SK-N-SH (cell line): Measurements from ENCODE around the gene KCNJ9. TPM values are rescaled to one million over a fixed set of nuclear protein-coding genes. Genes with fewer than 3 reads are reported as not detected.

ENCODE experiments used
- CTCF ChIA-PET: fragments of 300-600, 350-600 bp; formaldehyde crosslinking; extraction: SDS; loops from one replicate; lab custom pipeline; 2021; lab: Yijun Ruan, JAX
- POLR2A ChIA-PET: fragments of 350-600 bp; sonication (Branson Sonifier 250); formaldehyde crosslinking; extraction: SDS; loops from one replicate; lab custom pipeline; 2020; ENCODE audit warnings: antibody characterized with exemption, inconsistent platforms; lab: Yijun Ruan, JAX
- DNase-seq: peaks from one replicate; pipeline ENCODE4 v3.0.0; 2012
- H2AFZ ChIP-seq: fragments of 200-600 bp; sonication (generic); 2 replicates; pipeline ENCODE4 v1.8.1; 2016; ENCODE audit warnings: antibody characterized with exemption, mild to moderate bottlenecking, low read depth
- H3F3A ChIP-seq: fragments of 200-600 bp; sonication (generic); replicated peaks from 2 replicates; pipeline ENCODE3; 2016; ENCODE audit warnings: antibody characterized with exemption, mild to moderate bottlenecking; ENCODE audit not compliant: insufficient read depth
- H3K27ac ChIP-seq, 2 experiments: fragments of 200-500 bp in 1 of 2; fragments of 200-600 bp in 1 of 2; sonication (Bioruptor generic) in 1 of 2; sonication (generic), shearing (Covaris generic) in 1 of 2; 2 replicates each; pipeline versions ENCODE4 v1.5.1 to v1.6.1; 2014 to 2016; ENCODE audit warnings: low read depth in 2 of 2, inconsistent platforms in 1 of 2, low read length in 1 of 2, mild to moderate bottlenecking in 1 of 2, mixed read lengths in 1 of 2
- H3K27me3 ChIP-seq: fragments of 200-600 bp; sonication (generic), shearing (Covaris generic); 2 replicates; pipeline ENCODE4 v1.6.1; 2016; ENCODE audit warnings: mixed run types; ENCODE audit not compliant: insufficient read depth
- H3K36me3 ChIP-seq, 2 experiments: fragments of 200-500 bp in 1 of 2; fragments of 200-600 bp in 1 of 2; sonication (Bioruptor generic) in 1 of 2; sonication (generic) in 1 of 2; replicated peaks in 1 of 2; 2 replicates each; pipeline versions ENCODE3 to v1.5.1; 2014 to 2016; ENCODE audit warnings: low read length in 1 of 2, mild to moderate bottlenecking in 1 of 2; ENCODE audit not compliant: insufficient read depth in 2 of 2, control insufficient read depth in 1 of 2
- H3K4me1 ChIP-seq, 2 experiments: fragments of 200-500 bp in 1 of 2; fragments of 200-600 bp in 1 of 2; sonication (Bioruptor generic) in 1 of 2; sonication (generic), shearing (Covaris generic) in 1 of 2; 2 replicates each; pipeline versions ENCODE4 v1.5.1 to v1.6.1; 2014 to 2016; ENCODE audit warnings: low read depth in 1 of 2, low read length in 1 of 2, mixed run types in 1 of 2; ENCODE audit not compliant: insufficient read depth in 2 of 2, control insufficient read depth in 1 of 2
- H3K4me2 ChIP-seq: fragments of 200-600 bp; sonication (generic), shearing (Covaris generic); 2 replicates; pipeline ENCODE4 v1.6.1; 2017; ENCODE audit warnings: mixed run types
- H3K4me3 ChIP-seq, 2 experiments: fragments of 200-500 bp in 1 of 2; fragments of 200-600 bp in 1 of 2; sonication (Bioruptor generic) in 1 of 2; sonication (generic), shearing (Covaris generic) in 1 of 2; 2 replicates each; pipeline versions ENCODE4 v1.5.1 to v1.8.1; 2014 to 2016; ENCODE audit warnings: low read depth in 2 of 2, inconsistent platforms in 1 of 2, low read length in 1 of 2, mild to moderate bottlenecking in 1 of 2, mixed read lengths in 1 of 2, moderate library complexity in 1 of 2
- H3K79me2 ChIP-seq: fragments of 200-600 bp; sonication (generic); 2 replicates; pipeline ENCODE4 v1.8.1; 2017; ENCODE audit warnings: mild to moderate bottlenecking; ENCODE audit not compliant: insufficient read depth
- H3K9ac ChIP-seq: fragments of 200-600 bp; sonication (generic); 2 replicates; pipeline ENCODE4 v1.6.1; 2017; ENCODE audit warnings: mixed run types
- H3K9me2 ChIP-seq: fragments of 200-600 bp; sonication (generic); 2 replicates; pipeline ENCODE4 v1.6.1; 2017; ENCODE audit warnings: mixed run types
- H3K9me3 ChIP-seq: fragments of 200-600 bp; sonication (generic); 2 replicates; pipeline ENCODE4 v1.6.1; 2017; ENCODE audit warnings: mixed run types, mild to moderate bottlenecking, moderate library complexity
- H4K20me1 ChIP-seq: fragments of 200-600 bp; sonication (generic); 2 replicates; pipeline ENCODE4 v1.6.1; 2017; ENCODE audit warnings: mild to moderate bottlenecking, mixed run types; ENCODE audit not compliant: insufficient read depth
- CHD2 ChIP-seq: fragments of 150-350 bp; IDR thresholded peaks from 2 replicates; pipeline ENCODE4 v1.6.1; 2018; ENCODE audit warnings: low read length; ENCODE audit not compliant: partially characterized antibody
- ELF1 ChIP-seq: IDR thresholded peaks from 2 replicates; pipeline ENCODE4 v1.4.0; 2012
- FOXM1 ChIP-seq: IDR thresholded peaks from 2 replicates; pipeline ENCODE4 v1.4.0; 2012; ENCODE audit warnings: low read depth, mild to moderate bottlenecking
- GABPA ChIP-seq: IDR thresholded peaks from 2 replicates; pipeline ENCODE4 v1.4.0; 2012; ENCODE audit warnings: low read depth, mild to moderate bottlenecking
- GATA2 ChIP-seq: sonication (generic); formaldehyde crosslinking; IDR thresholded peaks from 2 replicates; pipeline ENCODE4 v1.5.0; 2020; ENCODE audit warnings: mild to moderate bottlenecking, missing genetic modification reagents
- MXI1 ChIP-seq: IDR thresholded peaks from 2 replicates; pipeline ENCODE4 v1.6.1; 2012; ENCODE audit warnings: mild to moderate bottlenecking, low read depth, low read length, improper control_type of control experiment
- RAD21 ChIP-seq: IDR thresholded peaks from 2 replicates; pipeline ENCODE4 v1.6.1; 2012; ENCODE audit warnings: mild to moderate bottlenecking, low read length
- TCF12 ChIP-seq: IDR thresholded peaks from 2 replicates; pipeline ENCODE4 v1.4.0; 2012
- WGBS: methylation state at CpG from one replicate; pipeline ENCODE4 v1.1.6; 2017; ENCODE audit warnings: low lambda C conversion rate; 5-methylcytosine and 5-hydroxymethylcytosine counted together
- polyA plus RNA-seq, 3 experiments: library from polyadenylated mRNA; depleted of rRNA; stranded (reverse); fragments of >200 nt; gene quantifications; 2 replicates each; pipeline ENCODE4 v1.2.3, GENCODE V29; 2012
- TF ChIP-seq, protein P1 (sequence below): IDR thresholded peaks from 2 replicates; pipeline ENCODE4 v1.4.0; 2012; ENCODE audit warnings: low read depth, borderline replicate concordance
- TF ChIP-seq, protein P2 (sequence below): IDR thresholded peaks from 2 replicates; pipeline ENCODE4 v1.4.0; 2012; ENCODE audit warnings: low read depth
- TF ChIP-seq, protein P3 (sequence below): fragments of 150-350 bp; IDR thresholded peaks from 2 replicates; pipeline ENCODE4 v1.6.1; 2017; ENCODE audit warnings: antibody characterized with exemption, low read length, low read depth, borderline replicate concordance
- TF ChIP-seq, protein P4 (sequence below): fragments of 200-600 bp; sonication (generic); IDR thresholded peaks from 2 replicates; pipeline ENCODE4 v1.6.1; 2017; ENCODE audit warnings: antibody characterized with exemption, mild to moderate bottlenecking, moderate library complexity

Gene KCNJ9
- polyA plus RNA-seq, 1 of the 3 experiments (the other 2 are of a cell fraction), result 0.02 TPM

DNA sequence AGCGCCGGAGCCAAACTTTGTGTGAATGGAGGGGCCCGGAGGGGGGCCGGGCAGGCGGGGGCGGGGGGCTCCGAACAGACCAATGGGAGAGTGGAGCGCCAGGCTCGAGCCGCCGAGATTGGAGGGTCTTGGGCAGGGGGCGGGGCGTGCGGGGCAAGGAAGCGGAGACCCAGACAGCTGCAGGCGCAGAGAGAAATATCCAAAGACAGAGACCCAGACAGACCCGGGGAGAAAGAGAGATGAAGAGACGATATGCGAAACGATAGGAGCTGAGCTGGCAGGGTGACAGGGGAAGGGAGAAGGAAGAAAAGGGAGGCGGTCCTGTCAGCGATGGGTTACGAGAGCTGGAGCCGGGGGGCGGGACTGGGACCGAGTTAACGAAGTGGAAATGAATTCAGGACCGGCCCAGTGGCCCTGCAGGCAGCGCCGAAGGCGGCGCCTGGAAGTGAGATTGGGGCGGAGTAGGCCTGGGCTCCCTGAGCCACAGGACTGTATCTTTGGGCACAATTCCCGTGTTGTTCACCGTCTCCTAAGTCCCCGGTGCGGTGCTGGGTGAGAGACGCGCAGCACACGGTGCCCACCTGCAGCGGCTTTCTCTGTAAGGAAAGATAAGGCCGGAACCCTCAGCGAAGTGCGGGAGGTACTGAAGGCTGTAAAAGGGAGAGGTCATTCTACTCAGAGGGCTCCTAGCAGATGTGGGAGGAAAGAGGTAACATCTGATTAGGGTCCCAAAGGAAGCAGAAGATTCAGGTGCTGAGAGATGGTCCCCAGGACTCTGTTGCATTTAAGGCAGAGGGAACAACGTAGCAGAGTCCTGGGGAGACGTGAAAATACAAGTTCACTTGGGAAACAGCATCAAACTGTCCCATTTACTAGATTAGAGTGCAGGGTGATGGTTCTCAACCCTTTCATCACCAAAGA lies 10.8 kb upstream of the KCNJ9 start:
- H4K20me1 ChIP-seq, result no peaks in the 10 kb centered on the region
- H3K36me3 ChIP-seq, result no peaks in the 10 kb centered on the region
- H3K9me3 ChIP-seq, result no peaks in the 10 kb centered on the region
- H3K4me3 ChIP-seq, result peak overlapping the region; percentile 52 to 68
- H3K4me1 ChIP-seq, result peaks cover 0 to 9% of the 10 kb centered on the region in 2 experiments; a peak in 1 of 4 replicates
- peaks cover 31% of the 10 kb centered on the region for H3K27me3 ChIP-seq
- no peak overlapping the region for H3K27ac ChIP-seq
- ChIA-PET POLR2A (interaction anchor here (0.5 to 1.1 kb wide), 3 partner anchors 18 to 138 kb away, joined by 3 read pairs; partner anchors contain the start of gene IGSF8), CTCF (interaction anchor here (0.6 to 14.2 kb wide), 8 partner anchors 8 to 182 kb away, joined by 3 to 163 read pairs (median 4); no protein-coding TSS in a partner anchor)
- no peaks in the 10 kb centered on the region for H3F3A ChIP-seq
- DNase-seq, result peak; percentile 97
- 9% methylated on average over 40 of the region's 46 CpGs for WGBS
- TF ChIP-seq, protein P1, sequence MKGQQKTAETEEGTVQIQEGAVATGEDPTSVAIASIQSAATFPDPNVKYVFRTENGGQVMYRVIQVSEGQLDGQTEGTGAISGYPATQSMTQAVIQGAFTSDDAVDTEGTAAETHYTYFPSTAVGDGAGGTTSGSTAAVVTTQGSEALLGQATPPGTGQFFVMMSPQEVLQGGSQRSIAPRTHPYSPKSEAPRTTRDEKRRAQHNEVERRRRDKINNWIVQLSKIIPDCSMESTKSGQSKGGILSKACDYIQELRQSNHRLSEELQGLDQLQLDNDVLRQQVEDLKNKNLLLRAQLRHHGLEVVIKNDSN, result no peak
- TF ChIP-seq CHD2, result no peak
- peak; percentile 26; the same call in 1 of the 2 replicates for TF ChIP-seq GATA2 (CRISPR knock-in tag)
- H3K9me2 ChIP-seq, result no peaks in the 10 kb centered on the region
- H3K79me2 ChIP-seq, result no peaks in the 10 kb centered on the region
- H3K9ac ChIP-seq, result no peak overlapping the region
- peak overlapping the region; percentile 86 for H2AFZ ChIP-seq
- H3K4me2 ChIP-seq, result peak overlapping the region; percentile 91

DNA sequence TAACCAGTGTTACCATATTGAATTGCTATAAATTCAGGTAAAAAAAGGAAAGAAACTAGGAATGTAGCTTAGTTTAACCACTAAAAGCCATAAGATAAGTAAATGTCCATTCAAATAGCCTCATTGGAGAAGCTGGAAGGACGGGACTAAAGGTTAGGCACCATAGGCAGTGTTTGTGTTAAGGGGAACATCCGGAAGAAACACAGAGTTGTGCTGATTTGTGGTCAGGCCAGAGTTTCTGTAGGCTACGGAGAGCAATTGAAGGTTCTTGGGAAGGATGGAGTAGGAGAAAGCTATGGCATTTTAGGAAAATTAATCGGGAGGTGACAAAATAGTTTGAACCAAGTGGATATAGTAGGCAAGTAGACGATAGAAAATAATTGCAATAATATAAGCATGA lies 10.0 kb upstream of the KCNJ9 start:
- Histone ChIP-seq H3K27ac (no peak overlapping the region), H3K9me2 (no peaks in the 10 kb centered on the region), H3K4me1 (peaks cover 0 to 9% of the 10 kb centered on the region in 2 experiments; a peak in 1 of 4 replicates), H3K9me3 (no peaks in the 10 kb centered on the region), H3K27me3 (peaks cover 27% of the 10 kb centered on the region), H4K20me1 (no peaks in the 10 kb centered on the region), H3K79me2 (no peaks in the 10 kb centered on the region), H3F3A (no peaks in the 10 kb centered on the region), H3K36me3 (no peaks in the 10 kb centered on the region), H3K4me3 (no peak overlapping the region), H2AFZ (no peak overlapping the region), H3K4me2 (no peak overlapping the region), H3K9ac (no peak overlapping the region)
- CTCF ChIA-PET, result interaction anchor here (1.0 to 14.2 kb wide), 7 partner anchors 14 to 181 kb away, joined by 3 to 163 read pairs (median 3); no protein-coding TSS in a partner anchor
- DNase-seq, result no peak
- TF ChIP-seq RAD21, result no peak
- no peak for TF ChIP-seq MXI1
- TF ChIP-seq, protein P2, sequence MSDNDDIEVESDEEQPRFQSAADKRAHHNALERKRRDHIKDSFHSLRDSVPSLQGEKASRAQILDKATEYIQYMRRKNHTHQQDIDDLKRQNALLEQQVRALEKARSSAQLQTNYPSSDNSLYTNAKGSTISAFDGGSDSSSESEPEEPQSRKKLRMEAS, result no peak
- no peak for TF ChIP-seq TCF12
- TF ChIP-seq, protein P3, sequence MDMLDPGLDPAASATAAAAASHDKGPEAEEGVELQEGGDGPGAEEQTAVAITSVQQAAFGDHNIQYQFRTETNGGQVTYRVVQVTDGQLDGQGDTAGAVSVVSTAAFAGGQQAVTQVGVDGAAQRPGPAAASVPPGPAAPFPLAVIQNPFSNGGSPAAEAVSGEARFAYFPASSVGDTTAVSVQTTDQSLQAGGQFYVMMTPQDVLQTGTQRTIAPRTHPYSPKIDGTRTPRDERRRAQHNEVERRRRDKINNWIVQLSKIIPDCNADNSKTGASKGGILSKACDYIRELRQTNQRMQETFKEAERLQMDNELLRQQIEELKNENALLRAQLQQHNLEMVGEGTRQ, result no peak
- TF ChIP-seq GABPA, result no peak
- TF ChIP-seq, protein P4, sequence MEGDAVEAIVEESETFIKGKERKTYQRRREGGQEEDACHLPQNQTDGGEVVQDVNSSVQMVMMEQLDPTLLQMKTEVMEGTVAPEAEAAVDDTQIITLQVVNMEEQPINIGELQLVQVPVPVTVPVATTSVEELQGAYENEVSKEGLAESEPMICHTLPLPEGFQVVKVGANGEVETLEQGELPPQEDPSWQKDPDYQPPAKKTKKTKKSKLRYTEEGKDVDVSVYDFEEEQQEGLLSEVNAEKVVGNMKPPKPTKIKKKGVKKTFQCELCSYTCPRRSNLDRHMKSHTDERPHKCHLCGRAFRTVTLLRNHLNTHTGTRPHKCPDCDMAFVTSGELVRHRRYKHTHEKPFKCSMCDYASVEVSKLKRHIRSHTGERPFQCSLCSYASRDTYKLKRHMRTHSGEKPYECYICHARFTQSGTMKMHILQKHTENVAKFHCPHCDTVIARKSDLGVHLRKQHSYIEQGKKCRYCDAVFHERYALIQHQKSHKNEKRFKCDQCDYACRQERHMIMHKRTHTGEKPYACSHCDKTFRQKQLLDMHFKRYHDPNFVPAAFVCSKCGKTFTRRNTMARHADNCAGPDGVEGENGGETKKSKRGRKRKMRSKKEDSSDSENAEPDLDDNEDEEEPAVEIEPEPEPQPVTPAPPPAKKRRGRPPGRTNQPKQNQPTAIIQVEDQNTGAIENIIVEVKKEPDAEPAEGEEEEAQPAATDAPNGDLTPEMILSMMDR, result no peak
- TF ChIP-seq FOXM1, result no peak
- no peak for TF ChIP-seq ELF1
- POLR2A ChIA-PET, result no interaction called here
- 65% methylated on average over 5 of the region's 5 CpGs for WGBS
